ENCODE results near the gene CASZ1.

Gene CASZ1

GRCh38 chr1:10794724-10795275, 1.6 kb downstream of the CASZ1 start:
- DNase-seq = no peak

- no peak for DNase-seq
These were observed 3.3 kb downstream of the CASZ1 start for GRCh38 chr1:10793129-10793651.

GRCh38 chr1:10791105-10791951, 5.1 kb downstream of the CASZ1 start:
- DNase-seq = no peak

GRCh38 chr1:10789803-10790702, 6.4 kb downstream of the CASZ1 start:
- DNase-seq = no peak

- no peak for DNase-seq
These were observed 7.2 kb downstream of the CASZ1 start for GRCh38 chr1:10789047-10789791.

- DNase-seq = no peak
These were observed 7.8 kb downstream of the CASZ1 start for GRCh38 chr1:10788592-10789006.

- no peak for DNase-seq
These were observed 9.2 kb downstream of the CASZ1 start for GRCh38 chr1:10787286-10787685.

- no peak for DNase-seq
These were observed 10.5 kb downstream of the CASZ1 start for GRCh38 chr1:10785728-10786638.

GRCh38 chr1:10784998-10785727, 11.3 kb downstream of the CASZ1 start:
- no peak for DNase-seq

GRCh38 chr1:10782491-10783244, 13.8 kb downstream of the CASZ1 start:
- no peak for DNase-seq

GRCh38 chr1:10781137-10781536, 15.3 kb downstream of the CASZ1 start:
- no peak for DNase-seq

- DNase-seq = no peak
These were observed 16.6 kb downstream of the CASZ1 start for GRCh38 chr1:10779841-10780240.

GRCh38 chr1:10779201-10779600, 17.2 kb downstream of the CASZ1 start:
- DNase-seq = no peak

- no peak for DNase-seq
These were observed 17.8 kb downstream of the CASZ1 start for GRCh38 chr1:10778640-10779039.

GRCh38 chr1:10777749-10778574, 18.5 kb downstream of the CASZ1 start:
- no peak for DNase-seq

- no peak for DNase-seq
These were observed 20.1 kb downstream of the CASZ1 start for GRCh38 chr1:10776190-10776905.

- no peak for DNase-seq
These were observed 20.7 kb downstream of the CASZ1 start for GRCh38 chr1:10775763-10776162.

GRCh38 chr1:10774615-10775310, 21.7 kb downstream of the CASZ1 start:
- no peak for DNase-seq
